SK-N-SH treated with all-trans-retinoic acid at 6 μM for 48 hours (cell line): ENCODE results near the gene FAM83E.

Source experiments
- ATAC-seq: fragments of 200-7000 bp; cut with Tn5 transposase; 3 replicates; pipeline ENCODE4 v1.9.1; 2020; ENCODE audit warnings: mild to moderate bottlenecking, moderate library complexity
- BACH2 ChIP-seq: fragments of 250-450 bp; sonication (Bioruptor Pico); IDR thresholded peaks from 2 replicates; pipeline ENCODE4 v1.9.0; 2021; ENCODE audit warnings: mild to moderate bottlenecking, borderline replicate concordance
- CSDC2 ChIP-seq: fragments of 250-450 bp; sonication (Bioruptor Pico); IDR thresholded peaks from 2 replicates; pipeline ENCODE4 v1.5.0; 2020; ENCODE audit warnings: mild to moderate bottlenecking, moderate library complexity
- ESRRG ChIP-seq: fragments of 250-450 bp; sonication (Bioruptor Pico); IDR thresholded peaks from 2 replicates; pipeline ENCODE4 v1.6.1; 2021; ENCODE audit warnings: mild to moderate bottlenecking
- GLIS3 ChIP-seq: fragments of 250-450 bp; sonication (Bioruptor Pico); IDR thresholded peaks from 2 replicates; pipeline ENCODE4 v1.5.0; 2020; ENCODE audit warnings: mild to moderate bottlenecking, moderate library complexity
- ISL1 ChIP-seq: fragments of 250-450 bp; sonication (Bioruptor Pico); IDR thresholded peaks from 2 replicates; pipeline ENCODE4 v2.1.2; 2022; ENCODE audit warnings: mild to moderate bottlenecking, moderate library complexity
- OSR1 ChIP-seq: fragments of 250-450 bp; sonication (Bioruptor Pico); IDR thresholded peaks from 2 replicates; pipeline ENCODE4 v1.8.0; 2022; ENCODE audit warnings: moderate library complexity, mild to moderate bottlenecking, inconsistent platforms
- PPARA ChIP-seq: fragments of 250-450 bp; sonication (Bioruptor Pico); IDR thresholded peaks from 2 replicates; pipeline ENCODE4 v1.5.0; 2020; ENCODE audit warnings: mild to moderate bottlenecking, borderline replicate concordance
- RARB ChIP-seq: fragments of 250-450 bp; sonication (Bioruptor Pico); IDR thresholded peaks from 2 replicates; pipeline ENCODE4 v1.8.0; 2021; ENCODE audit warnings: mild to moderate bottlenecking, moderate library complexity
- SNAI2 ChIP-seq: fragments of 250-450 bp; sonication (Bioruptor Pico); IDR thresholded peaks from 2 replicates; pipeline ENCODE4 v1.5.0; 2020; ENCODE audit warnings: mild to moderate bottlenecking, moderate library complexity
- ZC3H10 ChIP-seq: fragments of 250-450 bp; sonication (Bioruptor Pico); IDR thresholded peaks from 2 replicates; pipeline ENCODE4 v1.5.1; 2021; ENCODE audit warnings: mild to moderate bottlenecking, moderate library complexity
- ZFP3 ChIP-seq: fragments of 250-450 bp; sonication (Bioruptor Pico); IDR thresholded peaks from 2 replicates; pipeline ENCODE4 v1.5.0; 2020; ENCODE audit warnings: mild to moderate bottlenecking, moderate library complexity
- ZNF565 ChIP-seq: fragments of 450-650 bp; formaldehyde crosslinking; conservative IDR thresholded peaks from 2 replicates; pipeline ENCODE4 v1.5.0; 2020; ENCODE audit warnings: low read depth, mild to moderate bottlenecking, moderate library complexity
- ZNF70 ChIP-seq: fragments of 450-650 bp; formaldehyde crosslinking; IDR thresholded peaks from 2 replicates; pipeline ENCODE4 v1.5.0; 2020; ENCODE audit warnings: mild to moderate bottlenecking, moderate library complexity
- ZNF8 ChIP-seq: fragments of 450-650 bp; formaldehyde crosslinking; IDR thresholded peaks from 2 replicates; pipeline ENCODE4 v1.5.0; 2020; ENCODE audit warnings: mild to moderate bottlenecking, moderate library complexity
- TF ChIP-seq, protein P1 (sequence below): fragments of 250-450 bp; sonication (Bioruptor Pico); IDR thresholded peaks from 2 replicates; pipeline ENCODE4 v1.8.0; 2021; ENCODE audit warnings: low read depth, mild to moderate bottlenecking, moderate library complexity, borderline replicate concordance
- TF ChIP-seq, protein P2 (sequence below): fragments of 250-450 bp; sonication (Bioruptor Pico); IDR thresholded peaks from 2 replicates; pipeline ENCODE4 v1.8.0; 2020; ENCODE audit warnings: mild to moderate bottlenecking, moderate library complexity, borderline replicate concordance
- TF ChIP-seq, protein P3 (sequence below): fragments of 250-450 bp; sonication (Bioruptor Pico); IDR thresholded peaks from 2 replicates; pipeline ENCODE4 v1.5.0; 2020; ENCODE audit warnings: mild to moderate bottlenecking, moderate library complexity
- TF ChIP-seq, protein P4 (sequence below): fragments of 250-450 bp; sonication (Bioruptor Pico); IDR thresholded peaks from 2 replicates; pipeline ENCODE4 v1.5.1; 2021; ENCODE audit warnings: mild to moderate bottlenecking, moderate library complexity
- TF ChIP-seq, protein P5 (sequence below): fragments of 250-450 bp; sonication (Bioruptor Pico); IDR thresholded peaks from 2 replicates; pipeline ENCODE4 v1.5.1; 2020; ENCODE audit warnings: low read depth, mild to moderate bottlenecking, moderate library complexity

FAM83E gene

DNA sequence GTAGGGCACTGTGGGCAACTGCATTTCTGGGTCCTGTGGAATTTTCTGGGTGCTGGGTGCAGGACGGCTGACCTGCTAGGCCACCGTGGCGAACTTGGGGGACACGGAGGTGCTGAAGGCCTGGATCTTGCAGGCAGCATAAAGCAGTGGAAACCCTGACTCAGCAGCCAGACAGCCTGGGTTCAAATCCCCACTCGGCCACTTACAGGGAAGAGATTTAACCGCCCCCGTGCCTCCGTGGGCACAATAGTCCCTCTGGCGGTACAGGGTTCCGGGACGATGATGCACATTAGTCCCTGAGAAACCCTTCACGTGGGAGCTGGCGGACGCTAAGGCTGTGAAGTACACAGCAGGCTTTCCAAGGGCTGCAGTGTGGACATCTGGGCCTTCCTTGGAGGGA lies 3.0 kb downstream of the FAM83E start:
- TF ChIP-seq ZNF70 (CRISPR knock-in tag) = no peak
- TF ChIP-seq SNAI2 (CRISPR knock-in tag) = no peak
- TF ChIP-seq, protein P1, sequence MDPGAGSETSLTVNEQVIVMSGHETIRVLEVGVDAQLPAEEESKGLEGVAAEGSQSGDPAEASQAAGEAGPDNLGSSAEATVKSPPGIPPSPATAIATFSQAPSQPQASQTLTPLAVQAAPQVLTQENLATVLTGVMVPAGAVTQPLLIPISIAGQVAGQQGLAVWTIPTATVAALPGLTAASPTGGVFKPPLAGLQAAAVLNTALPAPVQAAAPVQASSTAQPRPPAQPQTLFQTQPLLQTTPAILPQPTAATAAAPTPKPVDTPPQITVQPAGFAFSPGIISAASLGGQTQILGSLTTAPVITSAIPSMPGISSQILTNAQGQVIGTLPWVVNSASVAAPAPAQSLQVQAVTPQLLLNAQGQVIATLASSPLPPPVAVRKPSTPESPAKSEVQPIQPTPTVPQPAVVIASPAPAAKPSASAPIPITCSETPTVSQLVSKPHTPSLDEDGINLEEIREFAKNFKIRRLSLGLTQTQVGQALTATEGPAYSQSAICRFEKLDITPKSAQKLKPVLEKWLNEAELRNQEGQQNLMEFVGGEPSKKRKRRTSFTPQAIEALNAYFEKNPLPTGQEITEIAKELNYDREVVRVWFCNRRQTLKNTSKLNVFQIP (CRISPR knock-in tag) = no peak
- TF ChIP-seq, protein P2, sequence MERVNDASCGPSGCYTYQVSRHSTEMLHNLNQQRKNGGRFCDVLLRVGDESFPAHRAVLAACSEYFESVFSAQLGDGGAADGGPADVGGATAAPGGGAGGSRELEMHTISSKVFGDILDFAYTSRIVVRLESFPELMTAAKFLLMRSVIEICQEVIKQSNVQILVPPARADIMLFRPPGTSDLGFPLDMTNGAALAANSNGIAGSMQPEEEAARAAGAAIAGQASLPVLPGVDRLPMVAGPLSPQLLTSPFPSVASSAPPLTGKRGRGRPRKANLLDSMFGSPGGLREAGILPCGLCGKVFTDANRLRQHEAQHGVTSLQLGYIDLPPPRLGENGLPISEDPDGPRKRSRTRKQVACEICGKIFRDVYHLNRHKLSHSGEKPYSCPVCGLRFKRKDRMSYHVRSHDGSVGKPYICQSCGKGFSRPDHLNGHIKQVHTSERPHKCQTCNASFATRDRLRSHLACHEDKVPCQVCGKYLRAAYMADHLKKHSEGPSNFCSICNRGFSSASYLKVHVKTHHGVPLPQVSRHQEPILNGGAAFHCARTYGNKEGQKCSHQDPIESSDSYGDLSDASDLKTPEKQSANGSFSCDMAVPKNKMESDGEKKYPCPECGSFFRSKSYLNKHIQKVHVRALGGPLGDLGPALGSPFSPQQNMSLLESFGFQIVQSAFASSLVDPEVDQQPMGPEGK (CRISPR knock-in tag) = no peak
- no peak for TF ChIP-seq ISL1 (CRISPR knock-in tag)
- no peak for TF ChIP-seq ZC3H10 (CRISPR knock-in tag)
- TF ChIP-seq, protein P3, sequence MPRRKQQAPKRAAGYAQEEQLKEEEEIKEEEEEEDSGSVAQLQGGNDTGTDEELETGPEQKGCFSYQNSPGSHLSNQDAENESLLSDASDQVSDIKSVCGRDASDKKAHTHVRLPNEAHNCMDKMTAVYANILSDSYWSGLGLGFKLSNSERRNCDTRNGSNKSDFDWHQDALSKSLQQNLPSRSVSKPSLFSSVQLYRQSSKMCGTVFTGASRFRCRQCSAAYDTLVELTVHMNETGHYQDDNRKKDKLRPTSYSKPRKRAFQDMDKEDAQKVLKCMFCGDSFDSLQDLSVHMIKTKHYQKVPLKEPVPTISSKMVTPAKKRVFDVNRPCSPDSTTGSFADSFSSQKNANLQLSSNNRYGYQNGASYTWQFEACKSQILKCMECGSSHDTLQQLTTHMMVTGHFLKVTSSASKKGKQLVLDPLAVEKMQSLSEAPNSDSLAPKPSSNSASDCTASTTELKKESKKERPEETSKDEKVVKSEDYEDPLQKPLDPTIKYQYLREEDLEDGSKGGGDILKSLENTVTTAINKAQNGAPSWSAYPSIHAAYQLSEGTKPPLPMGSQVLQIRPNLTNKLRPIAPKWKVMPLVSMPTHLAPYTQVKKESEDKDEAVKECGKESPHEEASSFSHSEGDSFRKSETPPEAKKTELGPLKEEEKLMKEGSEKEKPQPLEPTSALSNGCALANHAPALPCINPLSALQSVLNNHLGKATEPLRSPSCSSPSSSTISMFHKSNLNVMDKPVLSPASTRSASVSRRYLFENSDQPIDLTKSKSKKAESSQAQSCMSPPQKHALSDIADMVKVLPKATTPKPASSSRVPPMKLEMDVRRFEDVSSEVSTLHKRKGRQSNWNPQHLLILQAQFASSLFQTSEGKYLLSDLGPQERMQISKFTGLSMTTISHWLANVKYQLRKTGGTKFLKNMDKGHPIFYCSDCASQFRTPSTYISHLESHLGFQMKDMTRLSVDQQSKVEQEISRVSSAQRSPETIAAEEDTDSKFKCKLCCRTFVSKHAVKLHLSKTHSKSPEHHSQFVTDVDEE (CRISPR knock-in tag) = no peak
- ATAC-seq = no peak

DNA sequence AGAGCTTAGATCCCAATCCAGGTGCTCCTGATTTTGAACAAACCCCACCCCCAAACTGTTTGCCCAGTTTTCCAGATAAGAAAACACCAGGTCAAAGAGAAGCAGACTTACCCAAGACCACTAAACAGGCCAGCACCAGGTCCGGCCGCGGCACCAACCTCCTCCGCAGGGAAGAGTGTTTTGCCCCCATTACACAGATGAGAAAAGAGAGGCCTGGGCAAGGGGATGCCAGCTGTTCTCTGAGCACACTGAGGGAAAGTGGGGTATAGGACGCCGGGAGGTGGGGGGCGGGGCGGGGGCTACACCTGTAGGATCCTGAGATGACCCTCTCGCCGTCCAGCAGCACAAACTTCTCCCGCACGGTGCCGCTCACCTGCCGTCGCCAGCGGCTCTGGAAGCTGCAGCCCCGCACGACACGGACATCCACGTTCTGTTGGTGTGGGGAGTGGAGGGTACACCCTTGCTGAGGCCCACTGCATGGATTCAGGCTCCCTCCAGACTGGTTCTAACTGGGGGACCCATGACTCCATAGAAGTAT lies 5.2 kb downstream of the FAM83E start:
- no peak for ATAC-seq
- TF ChIP-seq ZNF70 (CRISPR knock-in tag) (no peak), SNAI2 (CRISPR knock-in tag) (no peak), ZC3H10 (CRISPR knock-in tag) (no peak)

DNA sequence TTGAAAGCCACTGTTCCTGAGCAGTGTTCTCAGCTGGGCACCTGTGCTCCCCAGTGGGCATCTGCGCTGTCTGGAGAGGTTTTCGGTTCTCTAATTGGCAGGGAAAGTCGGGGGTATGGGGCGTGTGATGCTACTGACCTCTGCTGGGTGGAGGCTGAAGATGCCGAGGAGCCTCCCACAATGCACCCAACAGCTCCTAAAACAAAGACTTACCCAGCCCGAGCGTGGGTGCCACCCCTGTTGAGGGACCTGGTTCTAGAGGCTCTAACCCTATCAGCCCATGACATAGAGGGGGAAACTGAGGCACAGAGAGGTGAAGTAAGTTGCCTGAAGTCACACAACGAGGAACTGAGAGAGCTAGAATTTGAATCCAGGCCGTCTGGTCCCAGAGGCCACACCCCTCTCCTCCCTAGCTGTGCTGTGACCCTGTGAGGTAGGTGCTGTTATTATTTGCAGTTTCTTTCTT lies 6.0 kb downstream of the FAM83E start:
- ATAC-seq = peak; percentile 79
- TF ChIP-seq, protein P4, sequence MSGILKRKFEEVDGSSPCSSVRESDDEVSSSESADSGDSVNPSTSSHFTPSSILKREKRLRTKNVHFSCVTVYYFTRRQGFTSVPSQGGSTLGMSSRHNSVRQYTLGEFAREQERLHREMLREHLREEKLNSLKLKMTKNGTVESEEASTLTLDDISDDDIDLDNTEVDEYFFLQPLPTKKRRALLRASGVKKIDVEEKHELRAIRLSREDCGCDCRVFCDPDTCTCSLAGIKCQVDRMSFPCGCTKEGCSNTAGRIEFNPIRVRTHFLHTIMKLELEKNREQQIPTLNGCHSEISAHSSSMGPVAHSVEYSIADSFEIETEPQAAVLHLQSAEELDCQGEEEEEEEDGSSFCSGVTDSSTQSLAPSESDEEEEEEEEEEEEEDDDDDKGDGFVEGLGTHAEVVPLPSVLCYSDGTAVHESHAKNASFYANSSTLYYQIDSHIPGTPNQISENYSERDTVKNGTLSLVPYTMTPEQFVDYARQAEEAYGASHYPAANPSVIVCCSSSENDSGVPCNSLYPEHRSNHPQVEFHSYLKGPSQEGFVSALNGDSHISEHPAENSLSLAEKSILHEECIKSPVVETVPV (CRISPR knock-in tag) = no peak
- TF ChIP-seq ZNF565 (CRISPR knock-in tag) (no peak), OSR1 (no peak), ESRRG (CRISPR knock-in tag) (no peak), ZC3H10 (CRISPR knock-in tag) (no peak), RARB (no peak)
- TF ChIP-seq, all 23 proteins: peak for 0

DNA sequence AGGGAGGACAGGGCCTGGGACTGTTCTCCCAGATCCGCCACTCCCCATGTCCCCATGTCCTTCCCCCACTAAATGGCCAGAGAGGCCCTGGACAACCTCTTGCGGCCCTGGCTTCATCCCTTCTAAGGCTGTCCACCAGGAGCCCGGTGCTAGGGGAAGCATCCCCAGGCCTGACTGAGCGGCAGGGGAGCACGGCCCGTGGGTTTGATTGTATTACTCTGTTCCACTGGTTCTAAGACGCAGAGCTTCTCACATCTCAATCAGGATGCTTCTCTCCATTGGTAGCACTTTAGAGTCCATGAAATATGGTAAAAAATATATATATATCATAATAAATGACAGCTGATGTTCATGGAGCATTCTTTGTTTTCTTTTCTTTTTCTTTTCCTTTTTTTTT lies 7.5 kb downstream of the FAM83E start:
- no peak for ATAC-seq
- no peak for TF ChIP-seq OSR1
- TF ChIP-seq RARB = no peak
- TF ChIP-seq ZFP3 (CRISPR knock-in tag) = no peak
- TF ChIP-seq ESRRG (CRISPR knock-in tag) = no peak
- no peak for TF ChIP-seq PPARA (CRISPR knock-in tag)
- no peak for TF ChIP-seq ZNF8 (CRISPR knock-in tag)
- no peak for TF ChIP-seq GLIS3 (CRISPR knock-in tag)
- TF ChIP-seq, protein P5, sequence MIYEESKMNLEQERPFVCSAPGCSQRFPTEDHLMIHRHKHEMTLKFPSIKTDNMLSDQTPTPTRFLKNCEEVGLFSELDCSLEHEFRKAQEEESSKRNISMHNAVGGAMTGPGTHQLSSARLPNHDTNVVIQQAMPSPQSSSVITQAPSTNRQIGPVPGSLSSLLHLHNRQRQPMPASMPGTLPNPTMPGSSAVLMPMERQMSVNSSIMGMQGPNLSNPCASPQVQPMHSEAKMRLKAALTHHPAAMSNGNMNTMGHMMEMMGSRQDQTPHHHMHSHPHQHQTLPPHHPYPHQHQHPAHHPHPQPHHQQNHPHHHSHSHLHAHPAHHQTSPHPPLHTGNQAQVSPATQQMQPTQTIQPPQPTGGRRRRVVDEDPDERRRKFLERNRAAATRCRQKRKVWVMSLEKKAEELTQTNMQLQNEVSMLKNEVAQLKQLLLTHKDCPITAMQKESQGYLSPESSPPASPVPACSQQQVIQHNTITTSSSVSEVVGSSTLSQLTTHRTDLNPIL (CRISPR knock-in tag) = no peak
- TF ChIP-seq, protein P4 (CRISPR knock-in tag) = no peak
- TF ChIP-seq ZNF565 (CRISPR knock-in tag) = no peak
- TF ChIP-seq SNAI2 (CRISPR knock-in tag) = no peak
- TF ChIP-seq, protein P2 (CRISPR knock-in tag) = no peak
- TF ChIP-seq ZNF70 (CRISPR knock-in tag) = no peak
- no peak for TF ChIP-seq CSDC2
- no peak for TF ChIP-seq BACH2 (CRISPR knock-in tag)
